Esophagus muscularis mucosa (tissue), 4 donors: Measurements from ENCODE around the gene OR13H1. TPM values are rescaled to one million over a fixed set of nuclear protein-coding genes. Genes with fewer than 3 reads are reported as not detected.
"Not testable (repeated sequence)": the region's sequence is repeated elsewhere in the genome, so short reads cannot be mapped to it uniquely, and the experiment has no call there.

ENCODE experiments used
- DNase-seq: peaks from one replicate; pipeline ENCODE4 v3.0.0-alpha.2; 2017; ENCODE audit errors: extremely low spot score
- H3K27ac ChIP-seq, 4 donors: fragments of 200-600 bp; sonication (generic); replicated peaks in 1 of 4; 1 replicate in 3 of 4; 2 replicates in 1 of 4; pipeline ENCODE4 v1.5.1; 2016 to 2019; ENCODE audit warnings: mild to moderate bottlenecking in 1 of 4
- H3K27me3 ChIP-seq, 4 donors: fragments of 200-600 bp; sonication (generic); one replicate each; pipeline versions ENCODE4 v1.5.1 to v1.6.0; 2016 to 2019
- H3K36me3 ChIP-seq, 4 donors: fragments of 200-600 bp; sonication (generic); one replicate each; pipeline ENCODE4 v1.5.1; 2016 to 2019
- H3K4me1 ChIP-seq, 4 donors: fragments of 200-600 bp; sonication (generic); one replicate each; pipeline ENCODE4 v1.5.1; 2016 to 2019
- H3K4me3 ChIP-seq, 4 donors: fragments of 200-600 bp; sonication (generic); 1 replicate in 2 of 4; 2 replicates in 2 of 4; pipeline ENCODE4 v1.5.1; 2016 to 2019; ENCODE audit warnings: mild to moderate bottlenecking in 4 of 4, moderate library complexity in 1 of 4
- H3K9me3 ChIP-seq, 4 donors: fragments of 200-600 bp; sonication (generic); 1 replicate in 3 of 4; 2 replicates in 1 of 4; pipeline ENCODE4 v1.5.1; 2016 to 2019
- EP300 ChIP-seq: sonication (generic); formaldehyde crosslinking; IDR thresholded peaks from one replicate; pipeline ENCODE4 v1.6.1; 2017; ENCODE audit warnings: antibody characterized with exemption
- POLR2A ChIP-seq: fragments of 450-650 bp; IDR thresholded peaks from one replicate; pipeline ENCODE4 v1.6.1; 2017; ENCODE audit warnings: antibody characterized with exemption, moderate library complexity, mild to moderate bottlenecking, low read depth
- POLR2AphosphoS5 ChIP-seq, 2 donors: sonication (generic); formaldehyde crosslinking; IDR thresholded peaks; one replicate each; pipeline ENCODE4 v1.6.1; 2017; ENCODE audit warnings: antibody characterized with exemption in 2 of 2
- WGBS: methylation state at CpG from one replicate; pipeline ENCODE4 v1.1.5; 2018; 5-methylcytosine and 5-hydroxymethylcytosine counted together
- intact Hi-C: fragments of 100-400 bp; cut with DNase I; formaldehyde crosslinking; loops from one replicate; pipeline ENCODE4 v1.15.1; 2023
- total RNA-seq, 4 donors: library from RNA; depleted of rRNA; stranded (reverse); fragments of >200 nt; gene quantifications; one replicate each; pipeline versions ENCODE4 v1.1.0 to v1.2.1, GENCODE V29; 2016
- TF ChIP-seq, protein P1 (sequence below), 3 experiments: fragments of 200-600 bp in 2 of 3; fragments of 450-650 bp in 1 of 3; sonication (generic) in 2 of 3; IDR thresholded peaks; one replicate each; pipeline ENCODE4 v1.5.1; 2017 to 2019; ENCODE audit warnings: antibody characterized with exemption in 3 of 3, mild to moderate bottlenecking in 2 of 3, moderate library complexity in 1 of 3

Gene OR13H1
- total RNA-seq, 4 donors from 2014 or later, result not detected

DNA sequence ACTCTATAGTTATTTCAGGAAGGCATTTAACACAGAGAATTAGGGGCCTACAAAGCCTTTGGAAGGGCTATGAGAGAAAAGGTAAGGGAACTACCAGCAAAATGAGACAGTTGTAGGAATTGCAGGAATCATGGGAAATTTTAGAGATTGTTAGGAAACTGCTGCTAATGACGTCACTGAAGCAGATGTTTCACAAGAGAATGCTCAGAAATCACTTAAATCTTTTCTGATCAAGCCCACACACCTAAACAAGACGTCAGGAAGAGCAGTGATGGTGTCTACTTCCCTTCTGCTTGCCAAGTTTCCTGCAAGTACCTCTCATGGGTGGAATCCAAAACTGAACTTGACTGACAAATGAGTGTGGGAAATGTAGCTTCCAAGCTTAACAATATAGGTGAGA, 5.1 kb downstream of the OR13H1 start:
- Histone ChIP-seq H3K9me3 (no peaks in the 10 kb centered on the region), H3K36me3 (no peaks in the 10 kb centered on the region), H3K27ac (no peak overlapping the region), H3K4me3 (no peak overlapping the region), H3K27me3 (no peaks in the 10 kb centered on the region), H3K4me1 (no peaks in the 10 kb centered on the region)
- no peak for DNase-seq
- TF ChIP-seq POLR2A, result no peak
- intact Hi-C loops, result no loop called here
- 31% methylated on average over 2 of the region's 2 CpGs for WGBS

DNA sequence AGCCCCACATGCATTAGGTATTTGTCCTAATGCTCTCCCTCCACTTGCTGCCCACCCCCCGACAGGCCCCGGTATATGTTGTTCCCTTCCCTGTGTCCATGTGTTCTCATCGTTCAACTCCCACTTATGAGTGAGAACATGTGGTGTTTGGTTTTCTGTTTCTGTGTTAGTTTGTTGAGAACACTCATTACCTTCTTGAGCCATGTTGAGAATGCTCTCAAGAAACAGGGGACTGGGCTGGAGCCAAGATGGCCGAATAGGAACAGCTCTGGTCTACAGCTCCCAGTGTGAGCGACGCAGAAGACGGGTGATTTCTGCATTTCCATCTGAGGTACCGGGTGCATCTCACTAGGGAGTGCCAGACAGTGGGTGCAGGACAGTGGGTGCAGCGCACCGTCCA, 8.6 kb downstream of the OR13H1 start:
- H3K4me3 ChIP-seq, DNase-seq, H3K4me1 ChIP-seq, H3K9me3 ChIP-seq, H3K27me3 ChIP-seq, intact Hi-C loops, H3K27ac ChIP-seq, H3K36me3 ChIP-seq: not testable (repeated sequence)
- WGBS, result 88% methylated on average over 8 of the region's 10 CpGs

DNA sequence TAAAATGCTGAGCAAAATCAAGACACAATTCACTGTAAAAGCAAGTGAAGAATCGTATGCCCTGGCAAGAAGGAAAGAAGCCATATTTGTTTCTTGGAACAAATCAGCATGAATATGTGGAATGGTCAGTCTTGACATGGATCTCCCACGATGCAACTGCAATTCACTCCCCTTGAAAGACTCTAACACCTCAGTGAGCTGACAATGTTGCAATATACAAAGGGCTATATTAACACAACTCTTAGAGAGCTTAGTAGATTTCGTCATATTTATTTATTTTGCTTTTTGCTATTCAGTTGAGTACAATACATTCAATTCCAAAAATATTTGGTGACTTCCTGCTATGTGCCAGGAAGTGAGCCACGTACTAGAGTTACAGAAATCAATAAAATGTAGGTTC, 14.7 kb downstream of the OR13H1 start:
- H3K27me3 ChIP-seq, result no peaks in the 10 kb centered on the region
- TF ChIP-seq POLR2A (no peak), POLR2AphosphoS5 (IDR thresholded peaks at IDR 0.05) (no peak), EP300 (no peak)
- TF ChIP-seq, protein P1, sequence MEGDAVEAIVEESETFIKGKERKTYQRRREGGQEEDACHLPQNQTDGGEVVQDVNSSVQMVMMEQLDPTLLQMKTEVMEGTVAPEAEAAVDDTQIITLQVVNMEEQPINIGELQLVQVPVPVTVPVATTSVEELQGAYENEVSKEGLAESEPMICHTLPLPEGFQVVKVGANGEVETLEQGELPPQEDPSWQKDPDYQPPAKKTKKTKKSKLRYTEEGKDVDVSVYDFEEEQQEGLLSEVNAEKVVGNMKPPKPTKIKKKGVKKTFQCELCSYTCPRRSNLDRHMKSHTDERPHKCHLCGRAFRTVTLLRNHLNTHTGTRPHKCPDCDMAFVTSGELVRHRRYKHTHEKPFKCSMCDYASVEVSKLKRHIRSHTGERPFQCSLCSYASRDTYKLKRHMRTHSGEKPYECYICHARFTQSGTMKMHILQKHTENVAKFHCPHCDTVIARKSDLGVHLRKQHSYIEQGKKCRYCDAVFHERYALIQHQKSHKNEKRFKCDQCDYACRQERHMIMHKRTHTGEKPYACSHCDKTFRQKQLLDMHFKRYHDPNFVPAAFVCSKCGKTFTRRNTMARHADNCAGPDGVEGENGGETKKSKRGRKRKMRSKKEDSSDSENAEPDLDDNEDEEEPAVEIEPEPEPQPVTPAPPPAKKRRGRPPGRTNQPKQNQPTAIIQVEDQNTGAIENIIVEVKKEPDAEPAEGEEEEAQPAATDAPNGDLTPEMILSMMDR (IDR thresholded peaks at IDR 0.05), result no peak
- H3K4me1 ChIP-seq, result no peaks in the 10 kb centered on the region
- DNase-seq, result no peak
- no peaks in the 10 kb centered on the region for H3K9me3 ChIP-seq
- WGBS, result 65% methylated on average over 4 of the region's 4 CpGs
- intact Hi-C loops, result no loop called here
- no peaks in the 10 kb centered on the region for H3K36me3 ChIP-seq
- no peak overlapping the region for H3K27ac ChIP-seq
- H3K4me3 ChIP-seq, result no peak overlapping the region

DNA sequence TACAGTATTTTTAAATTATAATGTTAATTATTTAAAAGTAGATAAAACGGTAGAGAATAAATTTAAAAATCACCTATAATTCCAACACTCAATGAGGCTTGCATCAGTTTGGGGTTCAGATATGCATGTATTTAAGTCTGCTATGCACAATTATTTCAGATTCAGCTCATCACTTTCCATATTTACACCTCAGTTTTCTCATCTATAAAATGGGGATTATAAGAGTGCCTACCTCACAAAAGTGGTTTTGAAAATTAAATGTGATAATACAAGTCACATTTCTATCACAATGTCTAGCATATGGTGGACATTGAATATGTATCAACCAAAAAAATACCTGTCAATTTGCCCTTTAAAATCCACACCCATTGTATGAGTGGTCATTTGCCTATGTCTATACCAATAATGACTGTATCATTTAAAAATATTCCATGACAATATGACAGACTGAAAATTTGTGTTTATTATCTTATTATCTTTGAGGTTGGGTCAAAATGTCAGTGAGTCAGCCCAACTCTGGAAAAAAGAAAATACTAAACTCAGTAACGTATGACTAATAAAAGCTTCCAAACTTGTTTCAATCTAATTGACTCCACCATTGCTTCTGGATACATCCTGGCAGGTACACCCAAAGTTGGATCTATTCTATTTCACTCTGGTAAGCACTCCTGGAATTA, 20.8 kb downstream of the OR13H1 start:
- Histone ChIP-seq H3K9me3 (no peaks in the 10 kb centered on the region), H3K27ac (no peak overlapping the region), H3K4me3 (no peak overlapping the region), H3K36me3 (no peaks in the 10 kb centered on the region), H3K27me3 (no peaks in the 10 kb centered on the region), H3K4me1 (no peaks in the 10 kb centered on the region)
- intact Hi-C loops, result no loop called here
- WGBS, result 84% methylated on average over 2 of the region's 2 CpGs
- DNase-seq, result no peak
- TF ChIP-seq, protein P1 (IDR thresholded peaks at IDR 0.05), result no peak
- TF ChIP-seq EP300, result no peak
- no peak for TF ChIP-seq POLR2AphosphoS5 (IDR thresholded peaks at IDR 0.05)
- no peak for TF ChIP-seq POLR2A

DNA sequence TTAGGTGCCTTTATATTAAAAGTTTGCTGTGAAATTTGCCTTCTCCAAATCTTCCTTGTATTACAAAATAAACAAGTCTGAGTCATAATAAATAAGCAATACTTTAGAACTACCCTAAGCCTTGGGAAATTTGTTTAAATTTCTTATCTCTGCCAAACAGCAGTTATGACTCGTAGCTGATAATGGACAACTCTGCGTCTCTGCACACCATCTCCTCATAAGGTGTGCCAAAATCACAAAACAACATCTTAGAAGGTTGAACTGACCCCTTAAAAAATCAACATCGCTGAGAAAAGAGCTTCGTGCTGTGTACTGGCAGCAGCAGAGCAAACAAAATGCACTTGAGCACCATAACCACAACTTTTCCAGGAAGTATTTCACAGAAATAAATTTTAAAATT, 22.0 kb downstream of the OR13H1 start:
- 52% methylated on average over 4 of the region's 4 CpGs for WGBS
- intact Hi-C loops, result no loop called here
- no peaks in the 10 kb centered on the region for H3K27me3 ChIP-seq

More for the DNA sequence above, 22.0 kb downstream of the OR13H1 start:
- Histone ChIP-seq H3K9me3 (no peaks in the 10 kb centered on the region), H3K4me1 (no peaks in the 10 kb centered on the region), H3K36me3 (no peaks in the 10 kb centered on the region), H3K27ac (no peak overlapping the region), H3K4me3 (no peak overlapping the region)
- DNase-seq, result no peak
- no peak for TF ChIP-seq EP300
- no peak for TF ChIP-seq POLR2AphosphoS5 (IDR thresholded peaks at IDR 0.05)
- TF ChIP-seq POLR2A, result no peak
- TF ChIP-seq, protein P1 (IDR thresholded peaks at IDR 0.05), result no peak
